OCI-M1 (cell line): ENCODE results near the gene JAZF1.

Experiments
- DNase-seq: peaks from one replicate; lab custom pipeline; 2025; lab: John Stamatoyannopoulos, UW

The JAZF1 gene

DNA sequence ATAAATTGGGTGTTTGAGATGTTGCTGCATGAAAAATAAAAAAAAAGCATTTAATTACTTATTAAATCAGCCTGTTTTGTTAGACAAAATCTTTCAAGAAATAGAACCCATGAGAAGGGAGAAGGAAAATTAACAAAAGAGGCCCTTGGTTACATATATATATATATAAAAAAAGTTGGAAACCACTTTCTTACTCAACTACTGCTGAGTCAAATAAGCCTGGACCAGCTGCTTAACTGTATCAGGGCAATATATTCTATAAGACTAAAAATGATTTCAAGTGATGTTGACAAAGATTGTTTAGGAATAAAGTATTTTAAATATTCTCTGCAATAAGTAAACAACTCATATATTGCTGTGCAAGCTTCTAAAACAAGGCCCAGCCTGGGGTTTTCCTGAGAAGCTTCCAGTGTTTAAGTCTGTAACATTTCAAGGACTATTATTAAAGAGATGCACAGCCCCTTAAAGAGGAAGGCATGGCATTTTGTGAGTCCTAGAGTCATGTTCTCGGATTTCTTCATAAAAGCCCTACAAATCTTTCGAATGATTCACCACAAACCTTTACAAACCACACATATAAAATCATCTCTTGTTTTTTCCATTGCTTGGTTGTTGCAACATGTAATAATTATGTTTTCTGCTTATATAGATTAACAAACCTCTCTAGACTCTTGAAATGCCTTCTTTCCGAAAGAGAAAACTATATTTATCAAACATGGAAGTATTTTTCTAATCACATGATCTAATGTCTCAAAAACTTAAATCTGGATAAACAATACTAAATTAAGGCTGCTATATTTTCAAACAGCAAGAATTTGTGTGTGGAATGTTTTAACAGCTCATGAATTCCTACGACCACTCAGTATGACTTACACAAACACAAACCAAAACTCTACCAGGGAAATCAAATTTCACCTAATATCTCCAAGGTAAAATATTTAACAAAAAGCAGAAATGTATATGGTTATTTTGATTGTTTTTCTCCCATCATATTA lies 14.3 kb downstream of the JAZF1 start:
- no peak for DNase-seq

DNA sequence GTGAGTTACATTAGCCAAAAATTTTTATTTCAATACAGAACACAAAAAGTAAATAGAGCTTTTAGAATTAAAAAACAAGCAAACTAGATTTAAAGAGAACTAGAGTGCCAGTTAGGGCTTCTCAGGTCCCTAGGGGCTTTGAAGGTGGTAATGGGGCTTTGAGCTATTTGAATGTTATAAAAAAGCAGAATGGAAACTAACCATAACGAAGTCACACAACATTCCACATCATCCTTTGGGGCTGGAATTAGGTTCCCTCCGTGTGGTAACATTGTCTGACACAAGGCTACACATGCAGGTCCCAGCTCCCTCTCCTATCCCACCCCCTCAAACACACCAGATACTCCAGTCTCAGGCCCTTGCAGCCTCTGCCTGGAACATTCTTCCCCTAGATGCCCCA lies 15.3 kb downstream of the JAZF1 start:
- DNase-seq: no peak

DNA sequence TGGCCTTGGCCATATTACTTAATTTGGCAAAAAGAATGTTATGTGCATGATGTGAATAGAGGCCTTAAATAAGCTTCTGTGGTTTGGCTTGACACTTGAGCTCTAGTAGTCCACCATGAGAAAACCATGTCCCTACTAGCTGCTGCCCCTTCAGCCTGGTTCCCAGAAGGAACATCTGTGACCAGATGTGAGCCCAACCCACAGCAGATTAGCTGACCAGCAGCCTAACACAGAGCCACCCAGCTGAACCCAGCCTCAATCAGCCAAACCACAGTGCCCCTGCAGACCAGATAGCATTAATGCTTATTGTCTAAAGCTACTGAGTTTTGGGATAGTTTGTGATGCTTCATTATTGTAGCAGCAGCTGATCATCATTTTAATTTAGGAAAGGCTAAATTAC lies 16.6 kb downstream of the JAZF1 start:
- DNase-seq: peak; percentile 39

DNA sequence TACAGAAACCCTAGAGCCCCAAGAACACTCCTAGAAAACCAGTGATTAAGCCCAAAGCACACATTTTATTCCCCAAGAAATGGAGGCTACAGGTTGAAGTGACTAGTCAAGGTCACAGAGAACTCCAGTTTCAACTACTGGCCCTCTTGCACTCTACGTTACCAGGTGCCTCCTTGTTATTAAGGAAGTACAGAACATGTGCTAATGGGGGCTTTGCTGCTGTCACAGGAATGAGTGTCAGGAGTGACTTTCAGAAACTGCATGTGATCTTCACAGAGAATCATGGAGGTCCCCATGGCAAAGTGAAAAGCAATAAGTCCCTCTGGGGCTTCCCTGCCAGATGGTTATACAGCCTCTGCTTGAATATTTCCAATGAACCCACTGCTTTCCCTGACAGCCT lies 19.3 kb downstream of the JAZF1 start:
- DNase-seq: no peak

DNA sequence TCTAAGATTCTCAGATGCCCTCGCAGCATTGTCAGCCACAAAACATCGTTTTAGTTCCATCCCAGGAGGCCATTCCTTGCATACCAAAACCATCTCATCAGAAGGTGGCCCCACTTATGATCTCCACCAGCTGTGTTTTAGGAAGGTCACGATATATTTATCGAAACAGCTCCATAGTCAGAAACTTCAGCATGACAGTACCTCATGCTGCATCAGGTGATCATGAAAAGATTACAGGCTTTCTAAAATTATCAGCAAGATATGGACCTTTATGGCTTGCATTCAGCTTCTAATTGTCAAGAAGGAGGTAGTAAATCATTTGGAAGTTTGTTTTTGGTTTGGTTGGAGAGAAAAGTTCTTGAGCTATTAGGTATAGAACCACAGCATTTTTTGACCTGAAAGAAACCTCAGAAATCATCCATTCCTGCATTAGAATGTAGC lies 20.0 kb downstream of the JAZF1 start:
- DNase-seq: no peak

GRCh38 chr7:28157831-28158416 lies 22.7 kb downstream of the JAZF1 start:
- DNase-seq: peak; percentile 76

DNA sequence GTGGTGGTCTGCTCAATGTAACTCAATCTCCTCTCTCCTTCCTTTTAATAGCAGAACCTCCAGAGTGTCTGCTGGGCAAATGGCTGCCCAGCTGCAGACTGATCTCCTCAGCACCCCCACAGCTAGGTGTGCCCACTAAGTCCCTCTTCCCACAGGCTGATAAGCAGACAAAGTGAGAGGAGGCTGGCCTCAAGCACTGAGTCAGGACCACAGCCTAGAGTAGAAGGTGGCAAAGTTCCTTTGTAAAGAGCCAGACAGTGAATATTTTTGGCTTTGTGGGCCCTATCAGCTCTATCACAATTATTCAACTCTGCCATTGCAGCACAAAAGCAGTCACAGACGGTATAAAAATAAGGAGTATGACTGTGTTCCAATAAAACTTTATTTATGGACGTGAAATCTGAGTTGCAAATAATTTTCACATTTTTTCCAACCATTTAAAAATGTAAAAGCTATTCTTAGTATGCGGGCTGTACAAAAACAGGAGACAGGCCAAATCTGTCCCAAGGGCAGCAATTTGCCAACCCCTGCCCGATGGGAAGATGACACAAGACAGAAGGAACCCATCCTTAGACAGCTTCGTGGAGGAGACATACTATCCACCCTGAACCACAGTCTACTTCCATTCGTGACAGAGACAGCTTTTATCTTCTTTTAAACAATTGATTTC lies 23.4 kb downstream of the JAZF1 start:
- DNase-seq: peak; percentile 3

GRCh38 chr7:28156401-28156800 lies 24.2 kb downstream of the JAZF1 start:
- DNase-seq: no peak

- DNase-seq: no peak
Measured at GRCh38 chr7:28155964-28156363, 24.6 kb downstream of the JAZF1 start.

DNA sequence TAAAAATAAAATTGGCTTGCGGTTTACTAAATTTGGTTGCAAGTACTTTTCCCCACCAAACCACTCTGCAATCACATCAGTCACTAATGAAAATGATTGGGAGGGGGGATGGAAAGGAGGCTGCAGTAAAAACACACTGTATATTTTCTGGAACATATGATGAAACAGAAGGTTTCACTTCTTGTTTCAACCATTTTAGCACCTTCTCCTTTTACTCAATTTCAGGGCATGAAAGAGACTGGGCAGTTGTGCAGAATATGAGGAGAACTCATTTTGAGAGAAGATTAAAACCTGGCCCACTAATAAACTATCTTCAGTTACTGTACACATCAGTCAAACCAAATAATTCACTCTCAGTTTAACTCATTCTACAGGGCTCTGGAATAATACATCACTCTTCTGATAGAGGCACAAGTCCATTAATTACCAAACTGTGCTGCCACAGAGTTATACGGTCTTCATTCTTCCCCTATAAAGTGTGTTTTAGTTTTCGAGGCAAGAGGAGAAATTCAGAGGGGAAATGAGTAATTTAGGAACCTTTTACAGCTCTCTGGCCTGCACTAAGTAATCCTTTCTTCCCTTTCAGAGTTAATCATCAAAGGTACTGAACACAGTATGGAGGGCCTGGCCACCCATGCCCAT lies 25.5 kb downstream of the JAZF1 start:
- no peak for DNase-seq

GRCh38 chr7:28152594-28152993 lies 28.0 kb downstream of the JAZF1 start:
- no peak for DNase-seq

- no peak for DNase-seq
Measured at GRCh38 chr7:28151965-28152364, 28.6 kb downstream of the JAZF1 start.

GRCh38 chr7:28149291-28150101 lies 31.1 kb downstream of the JAZF1 start:
- DNase-seq: no peak

DNA sequence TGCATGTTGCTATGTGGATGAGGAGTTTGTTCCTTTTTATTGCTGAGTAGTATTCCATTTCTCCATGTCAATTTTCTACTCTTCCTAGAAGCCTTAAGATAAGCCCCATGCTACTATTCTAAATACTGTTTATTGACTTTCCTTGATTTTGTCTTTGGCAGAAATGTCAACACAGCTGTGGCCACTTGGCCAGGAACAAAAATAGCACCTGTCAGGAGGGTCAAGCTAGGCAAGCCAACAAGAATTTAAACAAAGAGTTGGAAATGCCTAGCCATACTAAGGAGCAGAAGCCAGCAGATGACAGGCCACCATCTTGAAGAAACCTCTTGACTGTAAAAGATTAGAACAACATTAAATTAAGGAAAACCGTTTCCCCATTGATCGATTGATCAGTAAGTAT lies 34.7 kb downstream of the JAZF1 start:
- no peak for DNase-seq

- DNase-seq: no peak
Measured at GRCh38 chr7:28145090-28145626, 35.4 kb downstream of the JAZF1 start.

DNA sequence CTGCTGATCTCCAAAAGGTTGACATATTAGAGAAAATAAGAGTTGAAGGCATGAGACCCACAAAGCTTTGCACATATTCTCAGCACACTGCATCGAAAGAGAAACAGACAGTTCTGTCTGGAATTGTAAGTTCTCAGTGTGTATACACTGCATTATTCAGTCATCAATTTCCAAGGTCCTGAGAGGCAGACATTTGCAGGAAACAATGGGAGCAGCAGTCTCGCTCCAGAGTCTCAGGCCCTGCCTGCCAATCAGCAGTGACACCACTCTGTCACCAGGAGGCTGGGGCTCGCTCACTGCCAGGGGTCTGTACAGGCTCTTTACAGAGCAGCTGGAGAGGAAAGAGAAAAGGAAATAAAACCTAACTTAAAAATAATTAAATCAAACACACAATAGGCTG lies 36.3 kb downstream of the JAZF1 start:
- no peak for DNase-seq

GRCh38 chr7:28142650-28143049 lies 37.9 kb downstream of the JAZF1 start:
- DNase-seq: no peak

DNA sequence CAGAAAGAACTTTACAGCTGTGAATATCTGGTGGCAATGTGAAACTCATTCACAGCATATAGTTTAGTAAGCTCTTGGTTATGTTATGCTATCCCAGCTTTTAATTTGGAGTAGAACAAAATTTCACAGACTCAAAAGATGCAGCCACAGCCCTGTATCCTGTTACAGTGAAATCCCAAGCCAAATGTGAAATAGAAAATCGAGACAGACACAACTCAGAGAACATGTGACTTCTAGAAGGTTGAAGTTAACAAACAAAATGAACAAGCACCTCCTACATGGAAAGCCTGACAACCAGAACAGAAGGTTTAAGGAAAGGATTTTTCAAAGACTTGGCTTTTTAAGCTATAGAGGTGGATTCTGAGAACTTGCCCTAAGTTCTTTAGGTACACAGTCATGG lies 39.6 kb downstream of the JAZF1 start:
- no peak for DNase-seq

DNA sequence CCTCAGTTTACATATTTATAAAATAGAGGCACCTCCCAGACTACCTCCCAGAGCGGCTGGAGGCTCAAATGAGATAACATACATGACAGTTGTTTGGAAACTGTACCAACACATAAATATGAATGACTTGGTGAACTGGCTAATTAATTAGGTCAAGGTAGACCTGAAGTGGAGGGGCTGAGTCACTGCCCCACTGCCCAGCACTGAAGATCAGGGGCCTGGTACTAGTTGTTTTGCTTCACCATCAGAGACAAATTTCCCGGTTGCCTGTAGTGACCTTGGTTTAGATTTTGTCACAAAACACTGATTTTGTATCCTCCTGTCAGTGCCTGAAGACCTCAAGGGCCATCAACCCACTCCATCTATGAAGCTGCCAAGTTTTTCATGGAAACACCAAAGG lies 41.8 kb downstream of the JAZF1 start:
- no peak for DNase-seq

DNA sequence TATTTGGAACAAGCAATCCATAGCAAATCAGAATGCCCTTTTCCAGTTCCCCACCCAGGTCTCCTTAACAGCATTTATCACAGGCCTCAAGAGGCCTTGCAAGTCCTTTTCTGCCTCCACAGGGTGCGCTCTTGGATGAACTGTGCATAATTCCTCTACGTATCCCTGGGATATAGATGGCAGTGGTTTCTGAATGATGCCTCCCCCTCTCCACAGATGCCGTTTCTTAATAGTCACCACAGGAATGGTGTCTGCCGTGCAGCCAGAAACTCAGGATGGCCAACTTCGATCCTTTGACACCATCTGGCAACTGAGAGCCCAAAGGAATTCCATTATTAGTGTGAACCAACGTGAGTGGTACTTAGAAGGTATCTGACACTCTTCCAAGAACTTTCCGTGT lies 43.1 kb downstream of the JAZF1 start:
- DNase-seq: no peak

DNA sequence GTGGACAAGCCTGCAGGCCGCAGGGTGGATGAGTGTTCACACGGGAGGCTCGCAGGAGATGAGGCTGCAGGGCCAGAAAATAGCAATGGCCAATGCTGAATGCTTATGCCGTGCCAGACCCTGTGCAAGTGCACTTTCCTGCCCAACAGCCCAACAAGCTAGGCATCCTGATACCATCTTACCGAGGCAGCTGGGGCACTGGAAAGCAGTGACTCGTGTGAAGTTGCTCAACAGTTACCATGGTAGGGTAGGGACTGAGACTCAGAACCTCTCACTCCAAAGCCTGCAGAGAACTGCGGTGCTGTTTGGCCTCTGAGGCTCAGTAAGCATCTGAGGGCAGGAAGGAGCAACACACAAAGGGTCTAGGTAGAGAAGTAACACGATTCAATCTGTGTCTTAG lies 43.7 kb downstream of the JAZF1 start:
- no peak for DNase-seq
